SU-DHL-6 (cell line): ENCODE measurements around the gene NDRG4.

Experiments
- H2AFZ ChIP-seq: fragments of 200-600 bp; sonication (generic); 2 replicates; pipeline ENCODE4 v1.6.1; 2014; ENCODE audit warnings: low read depth, mild to moderate bottlenecking, moderate library complexity, mixed read lengths, antibody characterized with exemption, low read length; ENCODE audit not compliant: severe bottlenecking
- H3F3A ChIP-seq: fragments of 200-600 bp; shearing (Covaris generic); 2 replicates; pipeline ENCODE4 v1.6.0; 2016; ENCODE audit warnings: antibody characterized with exemption, mild to moderate bottlenecking; ENCODE audit not compliant: insufficient read depth
- H3K27ac ChIP-seq: fragments of 200-600 bp; sonication (generic); 2 replicates; pipeline ENCODE4 v1.5.1; 2016; ENCODE audit warnings: low read depth, mild to moderate bottlenecking, low read length, moderate library complexity, mixed read lengths
- H3K27me3 ChIP-seq: fragments of 200-600 bp; sonication (generic), shearing (Covaris generic); 2 replicates; pipeline ENCODE4 v1.6.0; 2014; ENCODE audit warnings: mild to moderate bottlenecking, low read length
- H3K36me3 ChIP-seq: fragments of 200-600 bp; sonication (generic); 2 replicates; pipeline ENCODE4 v1.6.1; 2014; ENCODE audit warnings: mild to moderate bottlenecking, low read length, mixed read lengths
- H3K4me2 ChIP-seq: fragments of 300-600, 200-600 bp; shearing (Covaris generic), sonication (generic); 2 replicates; pipeline ENCODE4 v1.6.0; 2014; ENCODE audit warnings: low read length, low read depth, mild to moderate bottlenecking; ENCODE audit not compliant: poor library complexity, severe bottlenecking
- H3K4me3 ChIP-seq: fragments of 200-600 bp; sonication (generic); 2 replicates; pipeline ENCODE4 v1.5.1; 2014; ENCODE audit warnings: antibody characterized with exemption, low read length, mild to moderate bottlenecking, mixed read lengths; ENCODE audit not compliant: insufficient read depth, poor library complexity, severe bottlenecking
- H3K79me2 ChIP-seq: fragments of 200-600 bp; sonication (generic); 2 replicates; pipeline ENCODE4 v1.6.1; 2014; ENCODE audit warnings: mild to moderate bottlenecking, low read length, moderate library complexity; ENCODE audit not compliant: insufficient read depth
- H3K9ac ChIP-seq: fragments of 200-600 bp; sonication (generic); 2 replicates; pipeline ENCODE4 v1.7.0; 2014; ENCODE audit warnings: mild to moderate bottlenecking, low read length
- H3K9me2 ChIP-seq: fragments of 200-600 bp; sonication (generic); replicated peaks from 2 replicates; pipeline ENCODE4 v1.6.1; 2014; ENCODE audit warnings: low read length; ENCODE audit not compliant: insufficient read depth
- H3K9me3 ChIP-seq: fragments of 200-600 bp; sonication (generic); 2 replicates; pipeline ENCODE4 v1.6.1; 2014; ENCODE audit warnings: low read length, mixed read lengths; ENCODE audit not compliant: insufficient read depth
- H4K20me1 ChIP-seq: fragments of 200-600 bp; sonication (generic); 2 replicates; pipeline ENCODE4 v1.6.1; 2014; ENCODE audit warnings: low read depth, mild to moderate bottlenecking, antibody characterized with exemption, low read length, moderate library complexity, mixed read lengths
- EZH2phosphoT487 ChIP-seq: fragments of 200-600 bp; sonication (generic), shearing (Covaris generic); conservative IDR thresholded peaks from 2 replicates; pipeline ENCODE4 v1.6.1; 2018; ENCODE audit warnings: mild to moderate bottlenecking, antibody characterized with exemption, low read length, moderate library complexity, mixed read lengths
- TF ChIP-seq, protein P1 (sequence below): fragments of 200-600 bp; sonication (generic); IDR thresholded peaks from one replicate; pipeline ENCODE4 v1.5.1; 2017; ENCODE audit warnings: antibody characterized with exemption, mild to moderate bottlenecking, low read length, moderate library complexity; ENCODE audit not compliant: insufficient read depth, poor library complexity, severe bottlenecking

The NDRG4 gene

DNA sequence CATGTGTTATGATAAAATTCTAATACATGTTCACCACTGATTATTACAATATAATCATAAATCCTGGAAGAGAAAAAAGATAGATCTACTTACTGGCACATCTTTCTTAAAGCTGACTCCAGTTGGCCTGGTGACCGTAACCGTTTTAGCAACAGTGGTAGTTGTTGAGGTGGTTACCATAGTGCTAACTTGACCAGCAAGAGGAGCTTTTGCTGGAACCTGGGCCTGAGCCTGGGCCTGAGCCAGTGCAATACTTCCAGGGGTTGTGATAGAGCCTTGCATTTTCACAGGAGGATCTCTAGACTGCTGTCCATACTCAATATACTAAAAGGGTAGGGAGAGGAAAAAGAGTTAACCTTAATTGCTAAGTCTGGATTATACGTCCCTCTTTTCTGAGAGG, 51.6 kb downstream of the NDRG4 start:
- Histone ChIP-seq H4K20me1 (no peaks in the 10 kb centered on the region), H3K4me2 (no peak overlapping the region), H3K9ac (no peak overlapping the region), H3K9me3 (no peaks in the 10 kb centered on the region), H3K4me3 (no peak overlapping the region), H3K27ac (no peak overlapping the region), H3K36me3 (peaks cover 91% of the 10 kb centered on the region), H3K27me3 (no peaks in the 10 kb centered on the region), H3K79me2 (no peaks in the 10 kb centered on the region), H2AFZ (no peak overlapping the region), H3F3A (peaks cover 22% of the 10 kb centered on the region; the same call in 1 of the 2 replicates), H3K9me2 (no peaks in the 10 kb centered on the region)
- TF ChIP-seq EZH2phosphoT487 = no peak
- TF ChIP-seq, protein P1, sequence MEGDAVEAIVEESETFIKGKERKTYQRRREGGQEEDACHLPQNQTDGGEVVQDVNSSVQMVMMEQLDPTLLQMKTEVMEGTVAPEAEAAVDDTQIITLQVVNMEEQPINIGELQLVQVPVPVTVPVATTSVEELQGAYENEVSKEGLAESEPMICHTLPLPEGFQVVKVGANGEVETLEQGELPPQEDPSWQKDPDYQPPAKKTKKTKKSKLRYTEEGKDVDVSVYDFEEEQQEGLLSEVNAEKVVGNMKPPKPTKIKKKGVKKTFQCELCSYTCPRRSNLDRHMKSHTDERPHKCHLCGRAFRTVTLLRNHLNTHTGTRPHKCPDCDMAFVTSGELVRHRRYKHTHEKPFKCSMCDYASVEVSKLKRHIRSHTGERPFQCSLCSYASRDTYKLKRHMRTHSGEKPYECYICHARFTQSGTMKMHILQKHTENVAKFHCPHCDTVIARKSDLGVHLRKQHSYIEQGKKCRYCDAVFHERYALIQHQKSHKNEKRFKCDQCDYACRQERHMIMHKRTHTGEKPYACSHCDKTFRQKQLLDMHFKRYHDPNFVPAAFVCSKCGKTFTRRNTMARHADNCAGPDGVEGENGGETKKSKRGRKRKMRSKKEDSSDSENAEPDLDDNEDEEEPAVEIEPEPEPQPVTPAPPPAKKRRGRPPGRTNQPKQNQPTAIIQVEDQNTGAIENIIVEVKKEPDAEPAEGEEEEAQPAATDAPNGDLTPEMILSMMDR = no peak

DNA sequence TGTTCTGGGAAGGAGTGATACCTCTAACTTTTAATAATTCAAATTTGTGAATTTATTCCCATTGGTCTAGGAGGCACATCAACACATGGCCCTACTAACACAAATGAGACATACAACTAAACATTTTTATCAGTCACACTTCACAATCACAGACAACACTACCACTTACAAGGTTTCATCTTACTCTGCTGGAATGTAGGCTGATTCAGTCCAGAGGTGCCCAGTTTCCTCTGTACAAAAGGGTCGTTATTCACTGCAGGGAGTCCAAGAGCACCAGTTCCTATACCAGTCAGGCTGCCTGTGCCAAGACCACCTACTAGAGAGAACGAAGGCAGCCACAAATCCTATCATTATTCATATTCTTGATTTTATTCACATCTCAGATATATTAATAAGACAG, 56.7 kb downstream of the NDRG4 start:
- H2AFZ ChIP-seq = no peak overlapping the region
- H3K27me3 ChIP-seq = no peaks in the 10 kb centered on the region
- H3K9me2 ChIP-seq = no peaks in the 10 kb centered on the region
- no peak overlapping the region for H3K4me2 ChIP-seq
- TF ChIP-seq, protein P1 = no peak
- TF ChIP-seq EZH2phosphoT487 = no peak
- H3K4me3 ChIP-seq = no peak overlapping the region
- H4K20me1 ChIP-seq = 0 out of 2 replicates have a peak, but pooled peaks cover 13% of the 10 kb centered on the region
- H3K36me3 ChIP-seq = peaks cover 81% of the 10 kb centered on the region
- peaks cover 14% of the 10 kb centered on the region for H3K79me2 ChIP-seq
- no peak overlapping the region for H3K27ac ChIP-seq
- H3K9me3 ChIP-seq = no peaks in the 10 kb centered on the region
- no peak overlapping the region for H3K9ac ChIP-seq
- H3F3A ChIP-seq = peaks cover 12% of the 10 kb centered on the region; the same call in 1 of the 2 replicates
